Mucosa of descending colon (tissue), 3 donors: ENCODE measurements around the gene LRIT3. TPM values are rescaled to one million over a fixed set of nuclear protein-coding genes. Genes with fewer than 3 reads are reported as not detected.
"Not testable (repeated sequence)": the region's sequence is repeated elsewhere in the genome, so short reads cannot be mapped to it uniquely, and the experiment has no call there.

ENCODE experiments used
- ATAC-seq: fragments of 200-7000 bp; cut with Tn5 transposase; one replicate; pipeline ENCODE4 v1.9.1; 2020; ENCODE audit warnings: mild to moderate bottlenecking, moderate library complexity
- DNase-seq, 3 donors: peaks; one replicate each; pipeline ENCODE4 v3.0.0-alpha.2; 2020
- H3K36me3 ChIP-seq: fragments of 200-600 bp; one replicate; pipeline ENCODE4 v1.8.0; 2021; ENCODE audit warnings: low read depth, mild to moderate bottlenecking
- H3K4me1 ChIP-seq: fragments of 200-600 bp; one replicate; pipeline ENCODE4 v1.8.0; 2021; ENCODE audit warnings: low read depth, mild to moderate bottlenecking
- H3K4me3 ChIP-seq: fragments of 200-600 bp; one replicate; pipeline ENCODE4 v1.8.0; 2021; ENCODE audit warnings: mild to moderate bottlenecking
- H3K9me3 ChIP-seq: fragments of 200-600 bp; one replicate; pipeline ENCODE4 v1.8.0; 2021; ENCODE audit warnings: mild to moderate bottlenecking
- CTCF ChIP-seq: fragments of 200-600 bp; IDR thresholded peaks from one replicate; pipeline ENCODE4 v1.8.0; 2022; ENCODE audit warnings: antibody characterized with exemption, mild to moderate bottlenecking
- intact Hi-C, 2 donors: fragments of 100-400 bp; cut with DNase I in 1 of 2; cut with micrococcal nuclease in 1 of 2; formaldehyde crosslinking; loops; one replicate each; pipeline versions ENCODE4 v1.11.0 to v1.11.1; 2022; cut with DNase I, micrococcal nuclease
- total RNA-seq, 3 donors: library from RNA; stranded (reverse); fragmentation: NEBNext Ultra II Directional in 2 of 3; extraction: Animal tissue kit (Norgen Biotek cat#: 25700) in 2 of 3; gene quantifications; one replicate each; pipeline versions ENCODE4 v1.2.1 to v1.2.4, GENCODE V29; 2021 to 2023
- donor health status: DM: no; HTN: no; CAD: no; lungs with moderate emphysema.
- donor health status: DM: no; HTN: no; CAD: no.
- donor health status: DM: no; HTN: yes; CAD: no.

LRIT3 gene
- total RNA-seq, 3 donors from 2014 or later: 0.06 TPM; not detected in 2

GRCh38 chr4:109872065-109872464 lies 24.2 kb downstream of the LRIT3 start:
- Histone ChIP-seq H3K36me3 (no peaks in the 10 kb centered on the region), H3K9me3 (no peaks in the 10 kb centered on the region), H3K4me1 (no peaks in the 10 kb centered on the region), H3K4me3 (no peak overlapping the region)
- no peak for TF ChIP-seq CTCF
- DNase-seq (no peak), ATAC-seq (no peak)
- intact Hi-C loops: no loop called here

DNA sequence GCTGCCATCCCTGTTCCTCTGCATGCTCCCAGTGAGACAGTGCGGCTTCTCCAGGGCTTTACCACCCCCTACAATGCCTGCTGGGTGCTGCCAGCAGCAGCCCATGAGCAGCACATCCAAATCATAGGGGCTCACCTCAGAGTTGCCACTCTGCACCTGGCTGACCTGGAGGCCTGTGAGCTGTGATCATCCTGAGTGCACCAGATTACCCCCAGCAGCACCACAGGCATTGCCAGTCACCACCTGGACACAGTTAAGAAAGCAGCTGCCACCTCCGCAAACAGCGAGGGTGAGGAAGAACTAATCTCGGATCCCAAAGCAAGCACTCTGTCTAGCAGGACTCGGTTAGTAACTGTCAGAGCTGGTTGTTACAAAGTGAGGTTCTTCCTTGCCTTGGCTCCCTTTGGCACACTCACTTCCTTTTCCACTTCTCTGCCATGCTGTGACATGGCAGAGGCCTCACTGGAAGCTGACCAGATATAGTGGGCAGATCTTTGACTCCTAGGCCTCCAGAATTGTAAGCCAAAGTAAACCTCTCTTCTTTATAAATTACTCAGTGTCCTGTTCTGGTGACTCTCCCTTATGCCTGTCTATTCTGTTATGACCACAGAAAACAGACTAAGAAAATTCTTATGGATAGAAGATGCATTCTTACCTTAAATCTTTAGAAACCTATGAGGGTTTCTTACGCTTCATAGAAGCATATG lies 25.2 kb downstream of the LRIT3 start:
- Histone ChIP-seq H3K36me3 (no peaks in the 10 kb centered on the region), H3K4me3 (no peak overlapping the region), H3K4me1 (no peaks in the 10 kb centered on the region), H3K9me3 (no peaks in the 10 kb centered on the region)
- no peak for ATAC-seq
- no peak for DNase-seq
- TF ChIP-seq CTCF: no peak
- intact Hi-C loops: no loop called here

- intact Hi-C loops: no loop called here
- Histone ChIP-seq H3K36me3 (no peaks in the 10 kb centered on the region), H3K9me3 (no peaks in the 10 kb centered on the region), H3K4me3 (no peak overlapping the region), H3K4me1 (no peaks in the 10 kb centered on the region)
- no peak for DNase-seq
- TF ChIP-seq CTCF: no peak
- no peak for ATAC-seq
Observed at GRCh38 chr4:109873791-109874514, 26.0 kb downstream of the LRIT3 start.

DNA sequence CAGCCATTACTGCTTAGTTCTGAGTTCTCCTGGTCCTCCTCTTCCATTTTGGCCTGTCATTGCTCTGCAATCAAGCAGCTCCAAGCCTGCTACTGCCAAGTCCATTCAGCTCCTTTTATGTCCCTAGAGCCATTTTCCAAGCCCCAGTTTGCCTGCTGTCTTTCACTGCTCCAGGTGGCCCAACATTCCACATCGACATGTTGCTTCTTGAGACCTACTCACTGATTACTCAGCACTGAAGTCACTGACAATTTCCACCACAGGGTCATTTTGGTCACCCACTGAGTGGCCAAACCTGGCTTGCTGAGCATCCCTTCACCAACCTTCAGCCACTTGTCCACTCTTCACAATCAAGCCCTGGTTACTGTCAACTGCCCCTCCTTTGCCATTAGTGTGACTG lies 27.2 kb downstream of the LRIT3 start:
- Histone ChIP-seq H3K36me3 (no peaks in the 10 kb centered on the region), H3K4me1 (no peaks in the 10 kb centered on the region), H3K4me3 (no peak overlapping the region), H3K9me3 (no peaks in the 10 kb centered on the region)
- intact Hi-C loops: no loop called here
- TF ChIP-seq CTCF: no peak
- DNase-seq (no peak), ATAC-seq (no peak)

GRCh38 chr4:109875553-109875952 lies 27.6 kb downstream of the LRIT3 start:
- H3K4me1 ChIP-seq, DNase-seq, H3K9me3 ChIP-seq, ATAC-seq, intact Hi-C loops, H3K36me3 ChIP-seq, H3K4me3 ChIP-seq: not testable (repeated sequence)

DNA sequence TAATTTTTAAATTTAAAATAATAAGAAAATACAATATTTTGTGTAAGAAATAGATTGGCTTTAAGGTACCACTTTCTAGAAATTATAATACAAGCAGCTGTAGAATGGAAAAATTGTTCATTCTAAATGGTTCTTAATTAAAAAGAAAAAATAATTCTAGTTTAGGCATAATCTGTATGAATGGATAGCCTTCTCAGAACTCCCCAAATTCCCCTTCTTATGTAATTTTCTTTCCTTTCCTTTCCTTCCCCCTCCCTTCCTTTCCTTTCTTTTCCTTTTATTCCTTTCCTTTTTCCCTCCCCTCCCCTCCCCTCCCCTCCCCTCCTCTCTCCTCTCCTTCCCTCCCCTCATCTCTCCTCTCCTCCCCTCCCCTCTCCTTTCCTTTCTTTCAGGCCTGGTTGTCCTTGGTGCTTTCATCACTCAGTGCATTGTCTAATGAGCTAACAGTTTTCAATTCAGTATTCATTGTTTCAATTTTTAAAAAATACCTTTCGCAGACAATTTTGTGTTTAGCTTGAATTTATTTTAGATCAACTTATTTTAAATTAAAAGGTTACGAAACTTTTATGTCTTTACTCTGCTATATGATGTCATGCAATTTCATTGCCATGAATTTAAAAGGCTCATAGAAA lies 28.8 kb downstream of the LRIT3 start:
- no peaks in the 10 kb centered on the region for H3K9me3 ChIP-seq
- no peaks in the 10 kb centered on the region for H3K36me3 ChIP-seq
- intact Hi-C loops: no loop called here
- no peak for TF ChIP-seq CTCF
- ATAC-seq (no peak), DNase-seq (no peak)
- H3K4me1 ChIP-seq: no peaks in the 10 kb centered on the region
- H3K4me3 ChIP-seq: no peak overlapping the region
